Kidney (tissue), 14 donors: ENCODE measurements around the gene ADIPOR2. TPM values are rescaled to one million over a fixed set of nuclear protein-coding genes. Genes with fewer than 3 reads are reported as not detected.

Experiments used
- DNase-seq, 5 donors: peaks; one replicate each; pipeline ENCODE4 v3.0.0-alpha.2; 2013 to 2020
- FAIRE-seq: peaks from 2 replicates; lab custom pipeline; 2012; peaks lifted over from hg19 to GRCh38; lab: Jason Lieb, UNC
- H3K27ac ChIP-seq, 2 donors: one replicate each; pipeline ENCODE4 v1.7.0; 2013; ENCODE audit warnings: low read depth in 2 of 2, low read length in 2 of 2, inconsistent platforms in 1 of 2
- H3K27me3 ChIP-seq: one replicate; pipeline ENCODE4 v1.7.1; 2013; ENCODE audit warnings: low read length, inconsistent platforms; ENCODE audit not compliant: control insufficient read depth, insufficient read depth
- H3K36me3 ChIP-seq, 3 donors: one replicate each; pipeline versions ENCODE4 v1.7.0 to v1.7.1; 2013; ENCODE audit warnings: low read length in 3 of 3, control low read depth in 1 of 3, inconsistent platforms in 1 of 3; ENCODE audit not compliant: insufficient read depth in 3 of 3, control insufficient read depth in 2 of 3
- H3K4me1 ChIP-seq, 3 donors: one replicate each; pipeline versions ENCODE4 v1.7.0 to v1.7.1; 2013; ENCODE audit warnings: low read length in 3 of 3, inconsistent platforms in 1 of 3, low read depth in 1 of 3; ENCODE audit not compliant: control insufficient read depth in 2 of 3, insufficient read depth in 2 of 3
- H3K4me3 ChIP-seq, 3 donors: one replicate each; pipeline versions ENCODE4 v1.7.0 to v1.8.1; 2013; ENCODE audit warnings: low read length in 3 of 3, control low read depth in 1 of 3, inconsistent platforms in 1 of 3
- H3K9ac ChIP-seq, 3 donors: one replicate each; pipeline versions ENCODE4 v1.7.0 to v1.7.1; 2013; ENCODE audit warnings: low read length in 3 of 3, control low read depth in 1 of 3, inconsistent platforms in 1 of 3
- H3K9me3 ChIP-seq, 3 donors: one replicate each; pipeline versions ENCODE4 v1.7.0 to v1.7.1; 2013; ENCODE audit warnings: low read length in 3 of 3, control low read depth in 1 of 3, inconsistent platforms in 1 of 3; ENCODE audit not compliant: control insufficient read depth in 2 of 3, insufficient read depth in 1 of 3
- CTCF ChIP-seq: IDR thresholded peaks from 3 replicates; pipeline ENCODE4 v1.5.1; 2012; ENCODE audit warnings: mild to moderate bottlenecking, moderate library complexity, borderline replicate concordance; ENCODE audit not compliant: insufficient read depth; ENCODE audit errors: extremely low read depth
- intact Hi-C: fragments of 100-400 bp; cut with DNase I; formaldehyde crosslinking; loops from one replicate; pipeline ENCODE4 v1.11.1; 2022
- polyA plus RNA-seq: library from polyadenylated mRNA; stranded (reverse); fragments of 350-450 nt; fragmentation: Illumina TruSeq; extraction: RNeasy Lipid Tissue Mini Kit (QIAGEN cat#74804); gene quantifications from one replicate; pipeline ENCODE4 v1.2.3, GENCODE V29; 2014; ENCODE audit warnings: low read depth, low replicate concordance; ENCODE audit not compliant: insufficient read depth
- total RNA-seq: library from RNA; stranded (reverse); fragmentation: NEBNext Ultra II Directional; extraction: Animal tissue kit (Norgen Biotek cat#: 25700); gene quantifications from one replicate; pipeline ENCODE4 v1.2.1, GENCODE V29; 2021
- donor health status: control.
- donor health status: control.
- donor health status: control.
- donor health status: control.
- donor health status: control.
- donor health status: DM: yes; HTN: yes; CAD: no.
- donor health status: Normal renal cell carcinoma (clear cell type).

Gene ADIPOR2
- total and polyA plus RNA-seq, 2 donors from 2014 or later: 26.7 to 50.0 TPM

- Histone ChIP-seq H3K9ac (no peak overlapping the region), H3K4me3 (no peak overlapping the region), H3K27me3 (peaks cover 2% of the 10 kb centered on the region), H3K9me3 (no peaks in the 10 kb centered on the region), H3K36me3 (no peaks in the 10 kb centered on the region), H3K4me1 (no peaks in the 10 kb centered on the region), H3K27ac (no peak overlapping the region)
- FAIRE-seq (no peak), DNase-seq (no peak)
- no peak for TF ChIP-seq CTCF
- intact Hi-C loops: no loop called here
These were observed 130.0 kb downstream of the ADIPOR2 start for GRCh38 chr12:1820896-1821291.

- Histone ChIP-seq H3K27ac (no peak overlapping the region), H3K9me3 (no peaks in the 10 kb centered on the region), H3K36me3 (no peaks in the 10 kb centered on the region), H3K9ac (no peak overlapping the region), H3K4me3 (no peak overlapping the region), H3K27me3 (peaks cover 2% of the 10 kb centered on the region), H3K4me1 (no peaks in the 10 kb centered on the region)
- DNase-seq (no peak), FAIRE-seq (no peak)
- intact Hi-C loops: no loop called here
- TF ChIP-seq CTCF: no peak
These were observed 130.9 kb downstream of the ADIPOR2 start for GRCh38 chr12:1821805-1822204.

GRCh38 chr12:1822699-1823098 lies 131.8 kb downstream of the ADIPOR2 start:
- FAIRE-seq: no peak
- intact Hi-C loops: no loop called here
- H3K27me3 ChIP-seq: peaks cover 2% of the 10 kb centered on the region

More at GRCh38 chr12:1822699-1823098, 131.8 kb downstream of the ADIPOR2 start:
- no peak overlapping the region for H3K4me3 ChIP-seq
- H3K36me3 ChIP-seq: no peaks in the 10 kb centered on the region
- no peak overlapping the region for H3K9ac ChIP-seq
- no peak for TF ChIP-seq CTCF
- H3K9me3 ChIP-seq: no peaks in the 10 kb centered on the region
- no peak for DNase-seq
- no peaks in the 10 kb centered on the region for H3K4me1 ChIP-seq
- H3K27ac ChIP-seq: no peak overlapping the region
